Effector CD4-positive, alpha-beta T cell (primary cell): ENCODE data around the gene NAT14.
"Not testable (repeated sequence)": the region's sequence is repeated elsewhere in the genome, so short reads cannot be mapped to it uniquely, and the experiment has no call there.

ENCODE experiments used
- DNase-seq: peaks from one replicate; pipeline ENCODE4 v3.0.0-alpha.2; 2020
- total RNA-seq: gene quantifications from one replicate; lab custom pipeline; 2026; lab: John Stamatoyannopoulos, UW

NAT14 gene, protein sequence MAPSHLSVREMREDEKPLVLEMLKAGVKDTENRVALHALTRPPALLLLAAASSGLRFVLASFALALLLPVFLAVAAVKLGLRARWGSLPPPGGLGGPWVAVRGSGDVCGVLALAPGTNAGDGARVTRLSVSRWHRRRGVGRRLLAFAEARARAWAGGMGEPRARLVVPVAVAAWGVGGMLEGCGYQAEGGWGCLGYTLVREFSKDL
- total RNA-seq, result 2.8 reads per million, percentile 9 among the genes with 10 or more reads in this experiment

GRCh38 chr19:55484593-55485438 lies at the start of gene NAT14:
Gene NAT14 (plus strand): TSS chr19:55485188. CDS start chr19:55485709, 521 bp downstream.
- DNase-seq, result peak; percentile 56

GRCh38 chr19:55436847-55437246 lies 48.1 kb upstream of the NAT14 start:
- no peak for DNase-seq

GRCh38 chr19:55437410-55437809 lies 47.6 kb upstream of the NAT14 start:
- no peak for DNase-seq

DNA sequence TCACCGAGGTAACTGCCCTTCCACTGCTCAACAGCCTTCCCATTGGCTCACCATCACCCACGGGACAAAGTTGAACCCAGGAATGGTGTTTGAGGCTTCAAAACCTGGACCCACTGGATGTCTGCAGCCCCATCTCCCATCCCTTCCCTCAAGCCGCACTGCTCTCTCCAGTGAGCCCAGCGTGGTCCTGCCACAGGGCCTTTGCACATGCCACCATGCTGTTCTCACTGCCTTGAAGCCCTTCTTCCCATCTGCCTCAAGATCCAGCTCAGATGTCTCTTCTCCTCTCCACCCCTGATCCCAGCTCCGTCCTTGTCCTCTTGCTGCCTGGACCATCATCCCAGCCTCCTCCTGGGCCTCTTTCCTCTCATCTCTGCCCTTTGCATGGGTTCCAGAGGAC lies 45.9 kb upstream of the NAT14 start:
- no peak for DNase-seq

DNA sequence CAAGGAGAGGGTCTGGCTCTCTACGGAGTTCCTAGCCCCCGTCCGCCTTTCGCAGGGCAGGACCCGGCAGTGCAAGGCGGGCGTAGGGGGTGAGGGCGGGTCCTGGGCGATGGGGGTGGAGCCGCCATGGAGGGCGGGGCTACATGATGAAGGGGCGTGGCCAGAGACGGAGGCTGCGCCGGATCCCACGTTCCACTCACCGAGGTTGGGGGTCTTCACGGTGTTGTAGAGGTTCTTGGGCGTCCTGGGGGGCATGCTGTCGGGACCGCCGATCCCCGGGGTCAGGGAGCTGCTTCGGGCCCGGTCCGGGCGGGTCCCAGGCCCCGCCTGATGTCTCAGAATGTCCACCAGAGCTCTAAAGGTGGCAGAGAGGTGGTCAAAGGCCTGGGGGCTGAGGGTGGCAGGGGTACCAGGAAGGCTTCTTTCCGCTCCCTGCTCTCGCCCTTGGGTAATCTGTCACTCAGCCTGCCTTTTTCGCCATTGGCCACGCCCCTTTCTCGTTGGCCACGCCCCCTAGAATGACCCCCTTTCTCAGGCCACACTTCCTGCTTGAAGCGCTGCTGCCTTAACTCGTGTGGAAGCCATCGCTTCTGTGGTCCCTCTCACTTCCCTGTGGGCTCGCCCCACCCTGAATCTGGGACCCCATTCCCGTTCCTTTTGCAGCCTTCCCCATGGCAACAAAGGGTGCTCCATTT lies 44.4 kb upstream of the NAT14 start:
- no peak for DNase-seq

DNA sequence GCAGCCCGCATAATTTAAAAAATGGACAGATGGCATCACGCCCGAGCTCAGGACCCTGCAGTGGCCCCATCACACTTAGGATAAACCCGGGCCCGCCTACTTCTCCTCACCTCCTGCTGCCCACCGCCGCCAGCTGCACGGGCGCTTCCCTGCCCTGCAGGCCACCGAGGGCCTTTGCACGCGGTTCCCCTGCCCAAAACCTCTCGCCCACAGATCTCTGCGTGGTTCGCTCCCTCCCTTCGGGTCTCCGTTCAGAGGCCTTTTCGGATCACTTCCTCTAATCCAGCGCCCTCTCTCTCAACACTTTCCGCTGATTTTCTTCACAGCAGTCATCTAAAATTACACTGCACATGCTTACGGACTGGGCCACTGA lies 43.7 kb upstream of the NAT14 start:
- no peak for DNase-seq

GRCh38 chr19:55441692-55442321 lies 43.2 kb upstream of the NAT14 start:
- no peak for DNase-seq

- no peak for DNase-seq
Measured at GRCh38 chr19:55442372-55442961, 42.5 kb upstream of the NAT14 start.

GRCh38 chr19:55443045-55443823 lies 41.8 kb upstream of the NAT14 start, which contains the start of gene SHISA7:
Gene SHISA7 (minus strand): TSS chr19:55443300. CDS start chr19:55442863, 437 bp downstream.
- DNase-seq, result no peak

- no peak for DNase-seq
Measured at GRCh38 chr19:55443824-55444480, 41.0 kb upstream of the NAT14 start.

DNA sequence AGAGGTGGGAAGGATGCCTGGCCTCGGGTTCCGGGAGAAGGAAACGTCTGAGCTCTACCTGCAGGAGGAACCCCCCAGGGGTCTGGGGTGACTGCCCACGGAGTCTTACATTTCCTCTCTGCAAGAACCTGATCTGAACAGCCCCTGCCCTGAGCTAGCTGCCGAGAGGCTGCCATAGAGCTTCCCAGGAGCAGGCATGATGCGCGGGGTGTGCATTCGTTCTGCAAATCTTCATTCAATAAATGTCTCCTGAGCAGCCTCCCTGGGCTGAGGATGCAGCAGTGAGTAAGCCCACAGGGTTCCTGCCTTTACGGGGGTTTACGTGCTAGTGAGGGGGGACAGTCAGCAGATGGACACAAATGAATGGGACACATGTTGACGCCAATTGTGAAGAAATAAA lies 40.3 kb upstream of the NAT14 start:
- no peak for DNase-seq

- DNase-seq, result no peak
Measured at GRCh38 chr19:55446060-55446459, 38.9 kb upstream of the NAT14 start.

DNA sequence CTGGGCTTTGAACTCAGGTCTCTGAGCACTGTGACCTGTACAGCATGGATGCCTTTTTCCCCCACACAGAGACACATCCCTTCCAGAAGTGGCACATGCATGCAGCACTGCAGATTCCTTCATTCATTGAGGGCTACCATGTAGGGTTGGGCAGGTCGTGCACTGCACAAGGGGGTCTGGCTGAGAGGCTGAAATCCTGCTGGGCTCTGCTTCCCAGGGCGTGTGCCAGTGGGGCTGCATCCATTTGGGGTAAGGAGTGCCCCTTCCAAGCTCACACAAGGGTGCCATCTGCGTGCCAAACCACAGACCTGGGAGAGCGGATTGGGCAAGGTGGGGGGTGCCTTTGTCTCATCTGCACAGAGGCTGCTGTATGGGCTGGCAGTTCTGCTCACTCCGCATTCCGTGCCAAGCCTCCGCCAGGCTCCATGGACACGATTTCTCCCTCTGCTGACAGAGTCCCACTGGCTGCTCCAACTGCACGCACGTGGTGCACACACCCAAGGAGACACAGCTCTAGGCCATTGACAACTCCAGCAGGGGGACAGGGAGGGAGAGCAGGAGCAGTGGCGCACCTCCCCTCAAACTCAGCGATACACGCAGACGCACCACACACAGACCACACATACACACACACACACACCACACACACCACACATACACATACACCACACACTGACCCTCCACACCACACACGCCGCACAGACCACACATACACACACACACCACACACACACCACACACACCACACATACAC lies 37.4 kb upstream of the NAT14 start:
- no peak for DNase-seq

- not testable (repeated sequence) for DNase-seq
Measured at GRCh38 chr19:55448175-55448490, 36.9 kb upstream of the NAT14 start.

DNA sequence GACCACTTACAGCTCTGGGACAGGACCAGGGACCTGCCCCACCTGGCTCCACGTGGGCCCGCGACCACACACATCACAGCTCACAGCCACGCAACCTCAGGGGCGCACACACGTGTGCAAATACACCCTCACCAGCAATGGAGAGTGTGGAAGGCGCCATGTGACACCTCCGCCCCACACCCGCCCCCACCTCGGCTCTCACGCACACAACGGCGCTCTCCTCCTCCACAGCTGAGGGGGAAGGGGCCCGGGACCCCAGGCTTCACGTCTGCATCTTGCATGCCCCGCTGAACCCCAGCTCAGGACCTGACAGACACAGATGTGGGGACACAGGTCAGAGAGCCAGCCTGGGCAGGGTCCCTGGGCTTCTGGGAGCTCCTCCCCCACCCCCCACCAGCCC lies 35.5 kb upstream of the NAT14 start:
- DNase-seq, result no peak

GRCh38 chr19:55451163-55451964 lies 33.6 kb upstream of the NAT14 start:
- no peak for DNase-seq

DNA sequence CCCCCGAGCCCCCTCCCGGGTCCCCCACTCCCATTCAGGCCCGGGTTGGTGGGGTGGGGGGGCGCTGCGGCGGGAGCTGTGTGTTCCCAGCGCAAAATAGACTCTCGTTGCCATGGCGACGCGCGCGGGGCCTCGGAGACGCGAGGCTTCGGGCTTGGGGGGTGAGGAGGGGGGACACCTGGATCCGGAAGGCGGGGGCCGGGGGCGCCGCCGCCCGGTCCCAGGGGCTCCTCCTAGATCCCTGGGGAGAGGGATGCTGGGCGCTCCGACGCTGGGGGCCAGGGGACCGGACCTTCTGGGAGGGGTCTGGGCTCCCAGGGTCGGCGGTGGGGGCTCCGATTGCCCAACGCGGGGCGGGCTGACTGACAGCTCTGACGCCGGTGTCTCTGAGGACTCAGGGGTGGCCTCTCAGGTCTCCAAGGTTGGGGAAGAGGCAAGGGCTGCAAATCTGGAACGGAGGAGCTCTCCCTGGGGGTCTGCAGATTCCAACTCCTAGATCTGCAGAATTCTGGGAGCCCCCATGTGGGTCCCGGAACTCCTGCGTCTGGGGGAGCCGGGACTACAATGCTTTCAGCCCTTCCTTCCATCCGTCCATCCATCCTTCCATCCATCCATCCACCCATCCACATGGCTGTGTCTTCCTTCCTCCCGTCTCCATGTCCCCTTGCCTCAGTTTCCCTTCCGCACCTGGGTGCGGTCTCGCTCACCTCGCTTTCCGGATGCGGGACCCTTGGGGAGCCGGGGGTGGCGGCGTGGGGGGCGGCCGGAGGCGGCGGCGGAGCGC lies 32.8 kb upstream of the NAT14 start:
- DNase-seq, result no peak

GRCh38 chr19:55452749-55453346 lies 32.1 kb upstream of the NAT14 start:
- no peak for DNase-seq
